Heart left ventricle (tissue), 16 donors: ENCODE data around the gene CRLF1. TPM values are rescaled to one million over a fixed set of nuclear protein-coding genes. Genes with fewer than 3 reads are reported as not detected.

Source experiments
- ATAC-seq, 4 donors: fragments of 200-7000 bp; cut with Tn5 transposase; one replicate each; pipeline ENCODE4 v1.9.1; 2020 to 2022; ENCODE audit warnings: moderate library complexity in 4 of 4, mild to moderate bottlenecking in 3 of 4, moderate number of reproducible peaks in 1 of 4
- DNase-seq, 5 donors: peaks; one replicate each; pipeline ENCODE4 v3.0.0-alpha.2; 2020
- H3K27ac ChIP-seq, 12 donors: fragments of 200-600 bp; sonication (generic) in 4 of 12; one replicate each; pipeline versions ENCODE4 v1.5.0 to v1.8.0; 2016 to 2022; ENCODE audit warnings: mild to moderate bottlenecking in 2 of 12
- H3K27me3 ChIP-seq, 9 donors: fragments of 200-600 bp; sonication (generic) in 2 of 9; one replicate each; pipeline versions ENCODE4 v1.5.1 to v1.8.0; 2016 to 2022; ENCODE audit warnings: mild to moderate bottlenecking in 3 of 9
- H3K36me3 ChIP-seq, 9 donors: fragments of 200-600 bp; sonication (generic) in 2 of 9; one replicate each; pipeline versions ENCODE4 v1.5.0 to v1.8.0; 2018 to 2022; ENCODE audit warnings: mild to moderate bottlenecking in 2 of 9
- H3K4me1 ChIP-seq, 12 donors: fragments of 200-600 bp; sonication (generic) in 4 of 12; one replicate each; pipeline versions ENCODE4 v1.5.0 to v1.8.0; 2016 to 2022; ENCODE audit warnings: mild to moderate bottlenecking in 3 of 12
- H3K4me3 ChIP-seq, 12 donors: fragments of 200-600 bp; sonication (generic) in 4 of 12; one replicate each; pipeline versions ENCODE4 v1.5.0 to v1.8.0; 2017 to 2022; ENCODE audit warnings: mild to moderate bottlenecking in 9 of 12, moderate library complexity in 4 of 12
- H3K9me3 ChIP-seq, 12 donors: fragments of 200-600 bp; sonication (generic) in 4 of 12; one replicate each; pipeline versions ENCODE4 v1.5.0 to v1.8.0; 2016 to 2022; ENCODE audit warnings: mild to moderate bottlenecking in 1 of 12
- POLR2A ChIP-seq, 2 donors: fragments of 450-650 bp; IDR thresholded peaks; one replicate each; pipeline ENCODE4 v1.6.1; 2017; ENCODE audit warnings: antibody characterized with exemption in 2 of 2, mild to moderate bottlenecking in 2 of 2, moderate library complexity in 2 of 2
- WGBS, 4 donors: extraction: QIAGEN DNeasy Blood & Tissue Kit in 2 of 4; methylation state at CpG; one replicate each; pipeline versions ENCODE4 v1.1.5 to v1.1.7; 2013 to 2018; 5-methylcytosine and 5-hydroxymethylcytosine counted together
- intact Hi-C, 10 donors: fragments of 100-400 bp; cut with DNase I; formaldehyde crosslinking; loops; one replicate each; pipeline versions ENCODE4 v1.11.1 to v1.14.2; 2022
- polyA plus RNA-seq, 2 donors: library from polyadenylated mRNA; stranded (reverse); fragments of 200-250 nt; gene quantifications; one replicate each; pipeline ENCODE4 v1.2.3, GENCODE V29; 2013
- total RNA-seq, 9 donors: library from RNA; depleted of rRNA in 2 of 9; stranded (reverse); fragments of >200 nt in 2 of 9; fragmentation: NEBNext Ultra II Directional in 3 of 9; extraction: Animal tissue kit (Norgen Biotek cat#: 25700) in 3 of 9; gene quantifications; one replicate each; pipeline versions ENCODE4 v1.1.0 to v1.2.4, GENCODE V29; 2016 to 2023
- TF ChIP-seq, protein P1 (sequence below), 12 donors: fragments of 200-600 bp; sonication (generic) in 4 of 12; IDR thresholded peaks; one replicate each; pipeline versions ENCODE4 v1.5.0 to v1.8.0; 2018 to 2022; ENCODE audit warnings: antibody characterized with exemption in 12 of 12, mild to moderate bottlenecking in 5 of 12
- donor health status: ischemic (EF 13 %, LVEDD 7.1; RV severe dilation, severe dysfunction).
- donor health status: healthy with polysubstance abuse.
- donor health status: DM: no; HTN: yes; CAD: no.
- donor health status: DM: no; HTN: no; CAD: no.
- donor health status: ischemic (EF 25% LVEDD 6.9; RV normal size, moderate dysfunction).
- donor health status: ischemic (EF 25% LVEDD 5.7; RV mildly dilated, moderate dysfunction).
- donor health status: healthy.
- donor health status: DM: yes; HTN: yes; CAD: no.
- donor health status: ischemic (EF 35%, LVEDD 5.7; RV mildly dilated, moderate dysfunction).
- donor health status: nonischemic (EF 11% LVEDD 7.7; RV severe dilation, severe dysfunction).
- donor health status: DM: yes; HTN: yes; CAD: no.
- donor health status: PGD.
- donor health status: ischemic (EF 29% LVEDD 5.4; RV normal size, mild dysfunction).
- donor health status: nonischemic (EF 23%, LVEDD 6.1; RV moderate dilation, normal function).

Gene CRLF1
- total and polyA plus RNA-seq, 11 donors, result 2.8 to 64.0 (median 12.1) TPM

DNA sequence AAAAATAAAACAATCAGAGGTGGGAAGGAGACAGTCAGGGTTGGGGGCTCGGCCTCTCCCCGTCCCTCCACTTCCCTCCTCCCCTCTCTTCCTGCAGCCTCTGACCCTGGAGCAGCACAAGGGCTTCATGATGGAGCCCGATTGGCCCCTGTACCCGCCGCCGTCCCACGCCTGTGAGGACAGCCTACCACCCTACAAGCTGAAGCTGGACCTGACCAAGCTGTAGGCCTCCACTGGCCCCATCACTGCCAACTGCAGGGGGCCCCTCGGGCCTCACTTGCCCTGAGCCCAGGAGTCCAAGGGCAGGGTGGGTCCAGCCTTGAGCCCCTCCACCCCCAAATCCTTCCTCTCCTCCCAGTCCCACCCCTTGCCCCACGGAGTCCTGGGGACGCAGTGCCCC, 13.7 kb upstream of the CRLF1 start:
- 86 to 90% (median 89%) methylated on average over 10 of the region's 10 CpGs for WGBS, 4 donors
- Histone ChIP-seq H3K36me3 (no peaks in the 10 kb centered on the region), H3K27ac (no peak overlapping the region), H3K27me3 (peaks cover 0 to 11% (median 0%) of the 10 kb centered on the region in 9 donors), H3K9me3 (no peaks in the 10 kb centered on the region), H3K4me1 (no peaks in the 10 kb centered on the region), H3K4me3 (no peak overlapping the region)
- TF ChIP-seq, protein P1, sequence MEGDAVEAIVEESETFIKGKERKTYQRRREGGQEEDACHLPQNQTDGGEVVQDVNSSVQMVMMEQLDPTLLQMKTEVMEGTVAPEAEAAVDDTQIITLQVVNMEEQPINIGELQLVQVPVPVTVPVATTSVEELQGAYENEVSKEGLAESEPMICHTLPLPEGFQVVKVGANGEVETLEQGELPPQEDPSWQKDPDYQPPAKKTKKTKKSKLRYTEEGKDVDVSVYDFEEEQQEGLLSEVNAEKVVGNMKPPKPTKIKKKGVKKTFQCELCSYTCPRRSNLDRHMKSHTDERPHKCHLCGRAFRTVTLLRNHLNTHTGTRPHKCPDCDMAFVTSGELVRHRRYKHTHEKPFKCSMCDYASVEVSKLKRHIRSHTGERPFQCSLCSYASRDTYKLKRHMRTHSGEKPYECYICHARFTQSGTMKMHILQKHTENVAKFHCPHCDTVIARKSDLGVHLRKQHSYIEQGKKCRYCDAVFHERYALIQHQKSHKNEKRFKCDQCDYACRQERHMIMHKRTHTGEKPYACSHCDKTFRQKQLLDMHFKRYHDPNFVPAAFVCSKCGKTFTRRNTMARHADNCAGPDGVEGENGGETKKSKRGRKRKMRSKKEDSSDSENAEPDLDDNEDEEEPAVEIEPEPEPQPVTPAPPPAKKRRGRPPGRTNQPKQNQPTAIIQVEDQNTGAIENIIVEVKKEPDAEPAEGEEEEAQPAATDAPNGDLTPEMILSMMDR (IDR thresholded peaks at IDR 0.05), result no peak
- no peak for TF ChIP-seq POLR2A (IDR thresholded peaks at IDR 0.05)
- no peak for ATAC-seq
- no peak for DNase-seq
- intact Hi-C loops, result no loop called here

DNA sequence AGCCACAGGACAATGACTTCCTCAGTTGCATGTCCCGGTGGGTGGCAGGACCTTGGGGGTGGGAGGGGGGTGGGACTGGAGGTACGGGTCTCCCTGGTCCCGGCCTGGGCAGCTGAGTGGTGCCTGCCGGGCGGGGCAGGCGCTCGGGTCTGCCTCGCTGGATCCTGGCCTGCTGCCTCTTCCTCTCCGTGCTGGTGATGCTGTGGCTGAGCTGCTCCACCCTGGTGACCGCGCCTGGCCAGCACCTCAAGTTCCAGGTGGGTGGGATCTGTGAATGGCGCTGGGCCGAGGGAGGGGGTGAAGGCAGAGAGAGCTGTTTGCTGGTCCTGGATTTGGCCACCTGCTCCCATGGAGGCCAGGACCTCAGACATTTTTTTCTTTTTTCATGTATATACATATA, 11.6 kb upstream of the CRLF1 start:
- ATAC-seq (no peak), DNase-seq (no peak)
- no peak overlapping the region for H3K4me3 ChIP-seq
- H3K27me3 ChIP-seq, result peaks cover 10 to 32% (median 15%) of the 10 kb centered on the region in 9 donors
- no peaks in the 10 kb centered on the region for H3K9me3 ChIP-seq
- no peaks in the 10 kb centered on the region for H3K36me3 ChIP-seq
- no peak for TF ChIP-seq POLR2A (IDR thresholded peaks at IDR 0.05)
- TF ChIP-seq, protein P1 (IDR thresholded peaks at IDR 0.05), result no peak
- peaks cover 0 to 4% (median 0%) of the 10 kb centered on the region in 12 donors for H3K4me1 ChIP-seq
- WGBS, 4 donors, result 88 to 95% (median 91%) methylated on average over 5 to 13 of the region's 13 CpGs
- intact Hi-C loops, result no loop called here
- no peak overlapping the region for H3K27ac ChIP-seq

DNA sequence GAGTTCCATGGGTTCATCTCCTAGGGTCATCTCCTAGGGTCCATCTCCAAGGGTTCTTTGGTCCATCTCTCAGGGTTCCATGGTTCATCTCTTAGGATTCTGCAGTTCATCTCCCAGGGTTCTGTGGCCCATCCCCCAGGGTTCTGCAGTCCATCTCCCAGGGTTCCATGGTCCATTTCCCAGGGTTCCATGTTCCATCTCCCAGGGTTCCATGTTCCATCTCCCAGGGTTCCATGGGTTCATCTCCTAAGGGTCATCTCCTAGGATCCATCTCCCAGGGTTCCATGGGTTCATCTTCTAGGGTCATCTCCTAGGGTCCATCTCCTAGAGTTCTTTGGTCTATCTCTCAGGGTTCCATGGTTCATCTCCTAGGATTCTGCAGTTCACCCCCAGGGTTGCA, 11.0 kb upstream of the CRLF1 start:
- TF ChIP-seq, protein P1 (IDR thresholded peaks at IDR 0.05), result no peak
- no peak for TF ChIP-seq POLR2A (IDR thresholded peaks at IDR 0.05)
- intact Hi-C loops, result no loop called here
- H3K4me3 ChIP-seq, result no peak overlapping the region
- H3K36me3 ChIP-seq, result no peaks in the 10 kb centered on the region
- peaks cover 0 to 11% (median 5%) of the 10 kb centered on the region in 12 donors for H3K4me1 ChIP-seq
- no peaks in the 10 kb centered on the region for H3K9me3 ChIP-seq
- ATAC-seq (no peak), DNase-seq (no peak)
- H3K27ac ChIP-seq, result no peak overlapping the region
- H3K27me3 ChIP-seq, result peaks cover 14 to 38% (median 21%) of the 10 kb centered on the region in 9 donors

DNA sequence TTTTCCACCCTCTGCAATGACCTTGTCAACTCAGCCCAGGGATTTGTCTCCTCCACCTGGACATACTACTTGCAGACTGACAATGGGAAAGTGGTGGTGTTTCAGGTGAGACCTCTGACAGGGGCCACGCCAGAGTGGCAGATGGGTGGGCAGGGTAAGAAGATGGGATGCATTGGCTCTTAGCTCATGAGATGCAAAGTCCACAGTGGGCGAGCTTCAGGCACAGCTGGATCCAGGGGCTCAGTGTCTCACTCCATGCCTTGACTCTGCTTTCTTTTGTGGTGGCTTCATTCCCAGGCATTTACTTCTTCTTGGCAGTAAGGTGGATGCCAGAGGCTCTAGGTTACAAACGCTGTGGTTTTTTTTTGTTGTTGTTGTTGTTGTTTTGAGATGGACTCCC, 9.4 kb upstream of the CRLF1 start:
- DNase-seq (no peak), ATAC-seq (no peak)
- WGBS, 4 donors, result 90 to 100% (median 92%) methylated on average over 3 of the region's 3 CpGs
- Histone ChIP-seq H3K36me3 (no peaks in the 10 kb centered on the region), H3K9me3 (no peaks in the 10 kb centered on the region), H3K4me3 (no peak overlapping the region), H3K4me1 (peaks cover 0 to 26% (median 19%) of the 10 kb centered on the region in 12 donors), H3K27ac (no peak overlapping the region), H3K27me3 (peaks cover 25 to 54% (median 35%) of the 10 kb centered on the region in 9 donors)
- TF ChIP-seq, protein P1 (IDR thresholded peaks at IDR 0.05), result no peak
- no peak for TF ChIP-seq POLR2A (IDR thresholded peaks at IDR 0.05)
- intact Hi-C loops, result no loop called here
